ENCODE measurements around the gene MRPS6. TPM values are rescaled to one million over a fixed set of nuclear protein-coding genes. Genes with fewer than 3 reads are reported as not detected.

Gene MRPS6
- total RNA-seq, 1 experiment from 2014 or later = 55.1 TPM

GRCh38 chr21:34128674-34129038, 55.3 kb downstream of the MRPS6 start:
- Histone ChIP-seq H3K36me3 (ENCODE audit: control insufficient read depth in 1 of 2, insufficient read depth in 2 of 2, low read length in 2 of 2) (peaks cover 7 to 10% of the 10 kb centered on the region in 2 experiments; a peak in 2 of 4 replicates), H3K79me2 (ENCODE audit: insufficient read depth, low read length) (peaks cover 70% of the 10 kb centered on the region), H3K4me2 (ENCODE audit: low read length) (no peak overlapping the region), H3K4me1 (ENCODE audit: control insufficient read depth in 1 of 2, insufficient read depth in 2 of 2, low read length in 2 of 2) (peaks cover 14 to 18% of the 10 kb centered on the region in 2 experiments; a peak in 3 of 4 replicates), H3K27me3 (ENCODE audit: insufficient read depth, low read length) (no peaks in the 10 kb centered on the region), H4K20me1 (ENCODE audit: insufficient read depth) (no peaks in the 10 kb centered on the region), H3K9me3 (ENCODE audit: control insufficient read depth in 1 of 2, insufficient read depth in 1 of 2, low read depth in 1 of 2, low read length in 2 of 2) (no peaks in the 10 kb centered on the region), H2AFZ (ENCODE audit: low read depth, low read length, poor library complexity, severe bottlenecking) (no peak overlapping the region), H3K27ac (ENCODE audit: low read depth, low read length) (peak overlapping the region; percentile 55; the same call in 1 of the 2 replicates), H3K9ac (ENCODE audit: low read length) (no peak overlapping the region), H3K4me3 (replicated peaks in 1 of 2; ENCODE audit: low read depth in 1 of 2, low read length in 2 of 2) (no peak overlapping the region), H3K9me2 (ENCODE audit: insufficient read depth) (no peaks in the 10 kb centered on the region)
- POLR2A ChIA-PET = no interaction called here
- RAD21 ChIA-PET (ENCODE audit: low non-redundant PET in 1 of 2, low total read pairs in 2 of 2, uncharacterized antibody in 2 of 2, unreplicated experiment in 2 of 2) = no interaction called here
- DNase-seq (ENCODE audit: low read depth, low spot score) = no peak
- CTCF ChIA-PET = no interaction called here
- ATAC-seq = no peak
- intact Hi-C loops (cut with micrococcal nuclease) = no loop called here
- TF ChIP-seq FOSL1 (IDR thresholded peaks at IDR 0.05; ENCODE audit: low read depth) (no peak), SIN3A (IDR thresholded peaks at IDR 0.05; ENCODE audit: low read depth) (no peak), CEBPB (IDR thresholded peaks at IDR 0.05; ENCODE audit: low read depth) (no peak), SP1 (IDR thresholded peaks at IDR 0.05; ENCODE audit: low read depth) (no peak), ELF1 (IDR thresholded peaks at IDR 0.05; ENCODE audit: borderline replicate concordance, low read depth) (no peak), EGR1 (IDR thresholded peaks at IDR 0.05; ENCODE audit: low read depth) (no peak), POLR2AphosphoS5 (IDR thresholded peaks at IDR 0.05; ENCODE audit: low read depth, low read length) (no peak)
- no TSS peak for BruUV-seq (replicated peaks)

- CTCF ChIA-PET = no interaction called here
- H4K20me1 ChIP-seq (ENCODE audit: insufficient read depth) = no peaks in the 10 kb centered on the region
- H3K27ac ChIP-seq (ENCODE audit: low read depth, low read length) = peak overlapping the region; percentile 55
- POLR2A ChIA-PET = no interaction called here
- peaks cover 7 to 10% of the 10 kb centered on the region in 2 experiments; a peak in 2 of 4 replicates for H3K36me3 ChIP-seq (ENCODE audit: control insufficient read depth in 1 of 2, insufficient read depth in 2 of 2, low read length in 2 of 2)
- peaks cover 71% of the 10 kb centered on the region for H3K79me2 ChIP-seq (ENCODE audit: insufficient read depth, low read length)
- peak overlapping the region; percentile 12 for H3K4me2 ChIP-seq (ENCODE audit: low read length)
- peaks cover 14 to 18% of the 10 kb centered on the region in 2 experiments; a peak in 3 of 4 replicates for H3K4me1 ChIP-seq (ENCODE audit: control insufficient read depth in 1 of 2, insufficient read depth in 2 of 2, low read length in 2 of 2)
- H3K9me3 ChIP-seq (ENCODE audit: control insufficient read depth in 1 of 2, insufficient read depth in 1 of 2, low read depth in 1 of 2, low read length in 2 of 2) = no peaks in the 10 kb centered on the region
- no peaks in the 10 kb centered on the region for H3K9me2 ChIP-seq (ENCODE audit: insufficient read depth)
- H3K9ac ChIP-seq (ENCODE audit: low read length) = no peak overlapping the region
- BruUV-seq (replicated peaks) = no TSS peak
- H3K4me3 ChIP-seq (replicated peaks in 1 of 2; ENCODE audit: low read depth in 1 of 2, low read length in 2 of 2) = no peak overlapping the region
- DNase-seq (ENCODE audit: low read depth, low spot score) (no peak), ATAC-seq (peak; percentile 34)
- RAD21 ChIA-PET (ENCODE audit: low non-redundant PET in 1 of 2, low total read pairs in 2 of 2, uncharacterized antibody in 2 of 2, unreplicated experiment in 2 of 2) = interaction anchor here in 1 of 2 experiments (0.7 kb wide), 1 partner anchor 71 kb away, joined by 3 read pairs; no protein-coding TSS in a partner anchor
- no peak overlapping the region for H2AFZ ChIP-seq (ENCODE audit: low read depth, low read length, poor library complexity, severe bottlenecking)
- intact Hi-C loops (cut with micrococcal nuclease) = no loop called here
- H3K27me3 ChIP-seq (ENCODE audit: insufficient read depth, low read length) = no peaks in the 10 kb centered on the region
- TF ChIP-seq POLR2A (IDR thresholded peaks at IDR 0.05; ENCODE audit: borderline replicate concordance, extremely low read depth, insufficient read depth, insufficient read length) (no peak), TCF7L2 (IDR thresholded peaks at IDR 0.05; ENCODE audit: borderline replicate concordance, extremely low read depth, insufficient read depth, insufficient read length) (no peak), JUND (IDR thresholded peaks at IDR 0.05) (no peak), FOSL1 (IDR thresholded peaks at IDR 0.05; ENCODE audit: low read depth) (no peak), RAD21 (IDR thresholded peaks at IDR 0.05; ENCODE audit: low read depth) (no peak), CEBPB (IDR thresholded peaks at IDR 0.05; ENCODE audit: low read depth) (no peak), CBX3 (IDR thresholded peaks at IDR 0.05; ENCODE audit: low read depth) (no peak), ZFX (IDR thresholded peaks at IDR 0.05) (no peak), ZBTB33 (IDR thresholded peaks at IDR 0.05; ENCODE audit: extremely low read depth, insufficient replicate concordance, low read length) (no peak), CTCF (IDR thresholded peaks at IDR 0.05 in 2 of 3, conservative IDR thresholded peaks at IDR 0.05 in 1 of 3; ENCODE audit: borderline replicate concordance in 1 of 3, insufficient read depth in 1 of 3, low read depth in 2 of 3, low read length in 2 of 3) (no peak), POLR2AphosphoS5 (IDR thresholded peaks at IDR 0.05; ENCODE audit: low read depth, low read length) (no peak), SP1 (IDR thresholded peaks at IDR 0.05; ENCODE audit: low read depth) (no peak)
Observed at GRCh38 chr21:34129039-34129891, 55.9 kb downstream of the MRPS6 start.
